GM19351 (cell line): ENCODE data around the gene CD6.

Experiments
- ATAC-seq: cut with Tn5 transposase; IDR thresholded peaks from one replicate; pipeline ENCODE4 v1.9.1; 2021; ENCODE audit warnings: mild to moderate bottlenecking, moderate library complexity; ENCODE audit not compliant: unreplicated experiment

The CD6 gene

DNA sequence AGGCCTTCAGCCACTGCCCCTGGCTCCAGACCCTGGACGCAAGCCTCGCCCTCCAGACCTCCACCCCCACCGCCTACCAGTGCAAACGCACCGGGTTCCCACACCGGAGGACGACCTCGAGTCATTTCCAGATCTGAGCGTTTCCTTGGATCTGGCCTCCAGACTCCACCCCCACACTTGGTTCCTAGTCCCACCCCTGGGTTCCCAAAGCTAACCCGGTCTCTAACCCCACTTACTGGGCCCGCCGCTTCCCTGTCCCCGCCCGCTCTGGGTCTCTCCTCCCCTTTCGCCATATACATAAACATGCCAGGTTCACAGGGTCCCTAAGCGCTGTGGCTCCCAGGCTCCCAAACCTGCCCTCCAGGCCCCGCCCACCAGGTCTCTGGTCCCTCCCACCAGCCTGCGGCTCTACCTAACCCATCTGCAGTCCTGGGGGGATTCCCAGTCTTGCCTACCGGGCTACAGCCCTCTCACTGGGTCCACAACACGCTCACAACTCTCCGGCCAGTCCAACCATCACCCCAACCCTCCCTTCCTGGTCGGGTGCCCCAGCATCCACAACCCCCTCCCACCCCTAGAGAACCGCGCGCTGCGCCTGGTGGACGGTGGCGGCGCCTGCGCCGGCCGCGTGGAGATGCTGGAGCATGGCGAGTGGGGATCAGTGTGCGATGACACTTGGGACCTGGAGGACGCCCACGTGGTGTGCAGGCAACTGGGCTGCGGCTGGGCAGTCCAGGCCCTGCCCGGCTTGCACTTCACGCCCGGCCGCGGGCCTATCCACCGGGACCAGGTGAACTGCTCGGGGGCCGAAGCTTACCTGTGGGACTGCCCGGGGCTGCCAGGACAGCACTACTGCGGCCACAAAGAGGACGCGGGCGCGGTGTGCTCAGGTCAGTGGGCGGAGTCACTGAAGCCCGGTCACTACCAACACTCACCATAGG is 36.7 kb downstream of the CD6 start:
- no peak for ATAC-seq

DNA sequence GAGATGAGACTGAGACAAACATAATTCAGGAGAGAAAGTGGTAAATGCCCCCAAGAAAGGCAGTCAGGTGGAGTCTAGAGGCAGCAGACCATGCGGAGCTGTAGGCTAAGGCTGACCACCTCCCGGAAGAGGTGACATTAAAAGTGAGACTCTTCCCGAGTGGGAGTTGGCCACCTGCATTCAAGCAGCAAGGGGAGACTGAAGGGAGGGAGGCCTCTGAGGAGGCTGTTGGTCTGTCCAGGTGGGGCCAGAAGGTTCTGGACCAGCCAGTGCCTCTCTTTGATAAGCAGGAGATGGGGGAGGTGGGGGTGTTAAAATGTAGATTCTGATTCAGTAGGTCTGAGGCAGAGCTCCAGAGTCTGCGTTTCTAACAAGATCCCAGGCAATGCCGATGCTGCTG is 37.5 kb downstream of the CD6 start:
- ATAC-seq = no peak

DNA sequence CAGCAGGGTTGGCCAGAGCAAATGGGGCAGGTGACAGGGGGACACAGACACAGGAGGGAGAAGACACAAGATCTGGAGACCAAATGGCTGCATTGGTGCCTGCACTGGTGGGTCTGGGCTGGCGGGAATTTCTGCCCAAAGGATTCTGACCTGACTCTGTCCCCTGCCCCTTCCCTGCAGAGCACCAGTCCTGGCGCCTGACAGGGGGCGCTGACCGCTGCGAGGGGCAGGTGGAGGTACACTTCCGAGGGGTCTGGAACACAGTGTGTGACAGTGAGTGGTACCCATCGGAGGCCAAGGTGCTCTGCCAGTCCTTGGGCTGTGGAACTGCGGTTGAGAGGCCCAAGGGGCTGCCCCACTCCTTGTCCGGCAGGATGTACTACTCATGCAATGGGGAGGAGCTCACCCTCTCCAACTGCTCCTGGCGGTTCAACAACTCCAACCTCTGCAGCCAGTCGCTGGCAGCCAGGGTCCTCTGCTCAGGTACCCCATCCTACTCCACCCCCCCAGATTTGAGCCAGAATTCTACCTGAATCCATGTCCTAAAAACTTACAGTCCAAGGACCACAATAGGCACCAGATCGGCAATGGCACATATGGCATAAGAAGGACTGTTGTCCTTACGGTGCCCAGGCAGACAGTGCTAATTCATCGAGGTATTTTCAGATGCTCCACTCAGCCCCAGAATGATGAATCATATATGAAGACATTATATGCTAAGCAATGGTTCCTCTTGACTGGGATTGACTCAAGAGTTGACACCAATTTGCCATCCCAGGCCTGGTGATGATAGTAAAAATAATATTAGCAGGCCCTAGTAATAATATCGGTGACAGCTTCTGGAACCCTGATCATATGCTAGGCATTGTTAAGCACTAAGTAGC is 38.2 kb downstream of the CD6 start:
- no peak for ATAC-seq

DNA sequence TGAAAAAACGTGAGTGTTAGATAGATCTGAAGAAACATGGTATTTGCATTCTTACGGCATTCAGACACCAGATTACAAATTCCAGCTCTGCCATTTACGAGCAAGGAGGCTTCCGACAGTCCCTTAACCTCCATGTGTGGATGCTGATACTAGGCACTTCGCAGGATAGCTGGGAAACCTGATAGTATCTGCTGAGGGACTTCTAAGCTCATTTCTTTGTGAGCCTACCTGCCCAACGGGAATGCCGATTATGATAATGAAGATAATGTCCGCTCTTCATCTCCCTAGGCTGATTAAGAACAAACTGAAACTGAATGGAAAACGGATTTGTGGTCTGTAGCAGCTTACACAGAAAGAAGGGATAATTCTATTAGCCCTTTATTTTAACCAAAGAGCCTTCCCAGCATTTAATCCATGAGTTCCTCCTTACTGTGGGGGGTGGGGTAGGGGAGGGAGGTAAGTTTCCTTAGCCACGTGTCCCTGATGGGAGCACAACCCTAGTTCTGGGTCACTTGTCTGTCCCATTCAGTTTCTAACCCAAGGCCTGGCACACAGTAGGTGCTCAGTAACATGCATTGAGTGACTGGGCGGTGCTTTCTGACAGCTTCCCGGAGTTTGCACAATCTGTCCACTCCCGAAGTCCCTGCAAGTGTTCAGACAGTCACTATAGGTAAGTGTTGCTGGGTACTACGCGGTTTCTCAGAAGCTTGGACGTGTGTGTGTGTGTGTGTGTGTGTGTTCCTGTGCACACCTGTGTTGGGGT is 39.2 kb downstream of the CD6 start:
- ATAC-seq = no peak

DNA sequence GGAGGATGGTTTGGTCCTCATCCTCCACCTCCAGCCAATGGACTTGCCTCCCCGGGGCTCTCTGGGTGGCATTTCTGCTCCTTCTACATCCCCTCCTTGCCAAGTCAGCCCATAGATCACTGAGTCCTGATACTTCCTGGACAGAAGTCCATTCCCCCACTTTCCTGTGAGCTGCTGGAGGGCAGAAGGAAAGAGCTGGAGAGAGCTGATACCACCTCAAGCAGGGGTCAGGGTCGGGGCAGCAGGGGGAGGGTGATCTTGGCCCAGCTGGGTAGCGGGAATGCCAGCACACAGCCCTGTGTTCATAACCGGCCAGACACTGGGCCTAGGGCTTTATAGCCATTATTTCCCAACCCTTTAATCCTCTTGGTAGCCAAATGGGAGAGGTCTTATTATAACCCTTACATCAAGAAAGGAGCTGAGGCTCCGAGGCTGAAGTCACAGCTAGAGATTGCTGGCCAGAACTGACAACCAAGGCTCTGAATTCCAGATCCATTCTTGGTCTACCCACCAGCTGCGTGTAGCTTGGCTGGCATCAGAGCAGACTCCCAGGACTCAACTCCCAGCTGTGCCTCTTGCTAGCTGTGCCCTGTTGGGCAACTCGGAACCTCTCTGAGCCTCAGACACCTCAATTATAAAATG is 39.9 kb downstream of the CD6 start:
- no peak for ATAC-seq

DNA sequence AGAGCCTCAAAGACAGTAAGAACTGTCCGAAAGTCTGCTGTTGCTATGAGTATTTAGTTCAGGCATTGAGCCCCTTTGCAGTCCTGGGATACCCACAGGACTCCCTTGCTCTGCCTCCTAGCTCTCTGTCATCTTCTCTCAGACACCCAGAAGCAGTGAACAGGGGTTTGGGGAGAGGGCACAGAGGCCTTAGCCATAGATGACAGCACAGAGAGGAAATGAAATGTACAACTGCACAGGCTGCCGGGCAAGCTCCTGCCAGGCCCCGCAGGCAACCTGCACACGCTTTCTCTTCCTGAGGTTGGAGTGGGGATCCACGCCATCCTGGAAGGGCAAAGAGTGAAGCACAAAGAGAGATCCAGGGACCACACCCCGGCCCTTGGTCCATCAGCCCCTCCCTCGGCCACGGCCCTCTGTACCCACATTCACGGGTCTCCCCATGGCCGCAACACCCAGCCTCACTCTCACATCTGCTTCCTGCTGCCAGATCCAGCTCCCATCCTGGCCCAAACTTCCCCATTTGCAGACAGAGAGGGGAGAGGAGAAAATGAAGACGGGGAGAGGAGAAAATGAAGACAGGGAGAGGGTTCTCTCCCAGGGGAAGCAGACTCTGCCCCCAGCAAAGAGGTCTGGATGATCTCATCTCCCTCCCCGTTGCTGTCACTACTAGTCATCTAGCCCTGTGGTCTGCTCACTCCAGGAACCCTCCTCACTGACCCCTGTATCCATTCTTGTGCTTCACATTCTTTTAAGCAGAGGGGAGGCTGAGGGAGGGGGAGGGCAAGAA is 40.7 kb downstream of the CD6 start:
- no peak for ATAC-seq

DNA sequence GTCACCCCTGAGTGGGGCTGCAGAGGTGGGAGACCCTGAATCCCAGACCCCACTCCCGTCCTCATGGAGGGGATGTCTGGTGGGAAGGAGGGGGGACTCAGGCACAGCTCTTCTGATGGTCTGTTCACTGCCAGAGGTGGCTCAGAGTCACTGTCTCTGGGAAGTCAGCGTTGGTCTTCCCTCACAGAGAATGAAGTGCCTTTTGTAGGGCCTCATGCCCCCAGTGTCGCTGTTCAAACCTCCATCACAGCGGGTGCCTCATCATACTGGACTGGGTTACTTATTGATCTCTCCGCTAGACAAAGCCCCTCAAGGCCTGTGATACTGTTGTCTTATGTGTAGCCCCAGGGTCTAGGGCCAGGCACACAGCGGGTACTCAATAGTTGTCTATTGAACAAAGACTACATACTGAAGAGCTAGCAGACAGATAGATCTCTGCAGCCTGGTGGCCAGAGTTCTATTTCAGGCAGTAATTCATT is 41.3 kb downstream of the CD6 start:
- ATAC-seq = no peak

DNA sequence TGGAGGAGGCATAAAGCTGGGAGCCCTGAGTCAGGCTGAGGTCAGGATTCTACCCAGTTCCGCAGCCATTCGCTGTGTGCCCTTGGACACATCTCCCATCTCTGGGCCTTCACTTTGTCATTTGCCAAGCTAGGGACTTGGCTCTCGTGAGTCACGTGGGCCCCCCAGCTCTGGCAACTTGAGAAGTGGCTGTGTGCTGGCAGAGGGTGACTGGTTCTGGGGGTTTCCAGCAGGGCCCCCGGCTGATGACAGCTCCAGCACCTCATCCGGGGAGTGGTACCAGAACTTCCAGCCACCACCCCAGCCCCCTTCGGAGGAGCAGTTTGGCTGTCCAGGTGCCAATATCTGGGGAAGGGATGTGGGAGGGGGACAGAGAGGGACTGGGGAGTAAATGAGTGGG is 46.6 kb downstream of the CD6 start:
- ATAC-seq = no peak

DNA sequence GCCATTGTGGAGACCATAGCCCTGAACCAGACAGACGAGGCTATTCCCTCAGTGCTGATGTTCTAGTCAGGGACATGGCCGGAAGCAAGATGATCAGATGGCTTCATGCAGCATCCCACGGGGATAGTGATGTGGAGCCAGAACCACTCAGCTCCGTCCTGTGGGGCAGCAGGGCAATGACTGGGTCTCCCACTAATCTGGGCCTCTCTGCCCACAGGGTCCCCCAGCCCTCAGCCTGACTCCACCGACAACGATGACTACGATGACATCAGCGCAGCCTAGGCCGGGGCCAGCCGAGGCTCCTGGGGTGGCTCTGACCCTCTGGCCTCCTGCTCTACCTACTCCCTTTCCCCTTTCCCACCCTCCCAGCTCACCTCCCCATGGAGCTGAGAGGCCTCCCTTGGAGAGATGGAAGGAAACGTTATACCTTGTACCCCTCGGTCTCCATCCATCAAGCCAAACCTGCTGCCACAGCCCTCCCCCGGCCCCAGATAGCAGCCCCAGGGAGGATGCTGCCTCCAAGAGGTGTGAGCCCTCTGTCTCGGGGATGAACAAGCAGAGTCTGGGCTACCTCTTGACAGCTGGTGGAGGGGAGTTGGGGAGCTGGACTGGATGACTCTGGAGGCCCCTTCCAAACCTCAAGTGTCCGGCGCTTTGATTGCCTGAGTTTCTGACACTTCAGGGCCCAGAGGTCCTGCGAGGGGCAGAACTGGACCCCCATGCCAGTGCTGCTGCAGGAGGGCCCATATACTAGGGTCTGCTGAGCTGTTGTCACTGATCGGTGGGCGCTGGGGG is 47.8 kb downstream of the CD6 start:
- ATAC-seq = no peak

DNA sequence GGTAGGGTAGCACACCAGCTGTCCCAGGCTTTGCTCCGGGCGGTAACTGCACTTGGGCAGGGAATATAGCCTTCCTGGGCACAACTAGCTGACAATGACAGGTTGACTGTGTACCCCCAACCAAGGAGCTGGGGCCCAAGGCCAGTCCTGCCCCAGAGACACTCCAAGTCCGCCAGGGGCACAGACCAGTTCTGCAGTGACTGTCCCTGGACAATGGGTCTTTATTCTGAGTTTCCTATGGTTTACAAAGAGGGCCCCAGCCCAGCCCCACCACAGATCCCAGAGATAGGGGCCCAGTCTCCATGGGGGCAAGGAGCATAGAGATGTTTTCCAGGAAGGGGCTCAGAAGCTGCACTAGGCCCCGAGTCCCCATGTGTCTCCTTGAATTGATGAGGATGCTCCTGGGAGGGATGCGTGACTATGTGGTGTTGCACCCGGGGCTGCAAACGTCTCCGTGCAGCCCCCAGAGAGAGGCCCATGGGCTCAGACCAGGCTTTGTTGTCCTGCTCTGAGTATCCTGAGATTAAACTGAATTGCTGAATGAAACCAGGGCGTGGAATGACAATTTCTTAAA is 48.4 kb downstream of the CD6 start:
- no peak for ATAC-seq

DNA sequence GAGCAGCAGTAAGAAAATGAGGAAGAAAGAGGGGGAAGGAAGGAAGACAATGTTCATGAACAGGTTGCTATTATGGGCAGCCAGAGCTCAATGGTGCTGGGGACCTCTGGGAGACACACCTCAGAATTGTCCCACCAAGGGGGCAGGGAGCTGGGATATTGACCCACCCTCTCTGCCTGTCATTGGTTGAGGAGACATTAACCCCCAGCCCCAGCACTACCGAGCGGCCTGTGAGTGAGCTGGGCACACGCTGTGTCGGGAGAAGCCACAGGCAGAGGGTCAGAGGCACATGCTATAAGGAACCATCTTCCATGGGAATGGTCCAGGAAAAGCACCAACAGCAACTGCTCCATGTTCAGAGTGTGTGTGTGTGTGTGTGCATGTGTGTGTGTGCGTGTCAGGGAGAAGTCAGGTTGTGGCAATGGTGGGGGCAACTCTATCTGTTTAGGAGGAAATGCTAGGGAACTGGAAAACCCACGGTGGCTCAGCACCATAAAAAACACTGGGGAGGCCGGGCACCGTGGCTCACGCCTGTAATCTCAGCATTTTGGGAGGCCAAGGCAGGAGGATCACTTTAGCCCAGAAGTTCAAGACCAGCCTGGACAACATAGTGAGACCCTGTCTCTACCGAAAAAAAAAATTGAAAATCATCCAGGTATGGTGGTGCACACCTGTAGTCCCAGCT is 49.2 kb downstream of the CD6 start:
- ATAC-seq = no peak

DNA sequence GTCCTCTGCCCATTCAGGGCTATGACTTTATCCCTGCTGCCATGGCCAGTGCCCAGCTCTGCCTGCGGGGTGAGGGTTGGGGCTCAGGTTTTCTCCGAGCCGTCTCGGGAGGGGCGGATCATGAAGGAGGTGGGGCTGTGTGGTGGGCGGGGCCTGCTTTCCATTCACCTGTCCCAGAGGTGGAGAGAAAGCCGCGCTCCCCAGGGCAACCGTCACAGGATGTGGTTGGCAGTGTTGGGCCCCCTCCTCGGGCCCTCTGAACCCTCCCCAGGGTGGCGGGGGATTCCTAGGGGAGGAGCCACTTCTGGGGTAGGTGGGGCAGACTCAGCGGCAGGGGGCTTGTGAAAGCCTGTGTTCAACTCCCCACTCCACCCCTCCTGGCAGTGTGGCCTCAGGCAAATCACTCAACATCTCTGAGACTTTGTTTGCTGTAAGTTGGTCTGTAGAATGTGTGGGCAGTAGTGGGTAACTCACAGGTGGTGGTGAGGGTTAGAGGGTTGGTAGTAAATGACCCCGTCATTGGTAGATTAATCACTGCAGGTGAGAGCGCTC is 50.3 kb downstream of the CD6 start:
- no peak for ATAC-seq

DNA sequence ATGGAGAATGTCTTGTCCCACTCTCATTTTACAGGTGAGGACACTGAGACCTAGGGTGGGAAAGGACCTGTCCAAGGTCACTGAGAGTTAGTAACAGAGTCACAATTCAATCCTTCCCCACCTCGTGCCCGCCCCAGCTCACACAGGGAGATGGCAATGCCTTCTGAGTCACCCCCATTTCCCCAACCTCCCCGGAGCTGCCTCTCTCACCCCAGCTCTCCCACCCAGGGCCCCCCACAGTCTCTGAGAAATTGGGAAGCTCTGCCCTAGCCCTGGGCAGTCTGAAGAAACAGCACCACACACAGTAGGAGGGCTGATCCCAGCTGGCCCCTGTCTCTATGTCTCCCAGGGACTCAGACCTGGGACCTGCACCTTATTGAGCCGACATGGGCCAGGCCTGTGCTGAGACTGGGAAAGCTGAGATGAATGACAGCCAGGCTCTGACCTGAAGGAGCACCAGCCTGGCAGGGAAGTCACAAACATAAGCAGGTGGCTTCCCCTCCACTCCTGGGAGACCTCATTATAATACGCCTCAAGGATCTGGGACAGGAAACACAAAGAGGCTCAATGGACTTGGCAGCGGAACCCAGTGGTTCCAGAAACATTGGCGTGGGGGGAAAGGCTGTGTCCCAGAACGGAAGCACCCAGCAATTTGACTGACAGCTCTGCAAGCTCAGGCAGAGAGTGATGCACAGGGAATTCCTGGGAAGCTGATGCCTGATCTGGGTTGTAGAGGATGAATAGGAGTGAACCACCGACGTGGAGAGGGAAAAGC is 51.0 kb downstream of the CD6 start:
- ATAC-seq = no peak

DNA sequence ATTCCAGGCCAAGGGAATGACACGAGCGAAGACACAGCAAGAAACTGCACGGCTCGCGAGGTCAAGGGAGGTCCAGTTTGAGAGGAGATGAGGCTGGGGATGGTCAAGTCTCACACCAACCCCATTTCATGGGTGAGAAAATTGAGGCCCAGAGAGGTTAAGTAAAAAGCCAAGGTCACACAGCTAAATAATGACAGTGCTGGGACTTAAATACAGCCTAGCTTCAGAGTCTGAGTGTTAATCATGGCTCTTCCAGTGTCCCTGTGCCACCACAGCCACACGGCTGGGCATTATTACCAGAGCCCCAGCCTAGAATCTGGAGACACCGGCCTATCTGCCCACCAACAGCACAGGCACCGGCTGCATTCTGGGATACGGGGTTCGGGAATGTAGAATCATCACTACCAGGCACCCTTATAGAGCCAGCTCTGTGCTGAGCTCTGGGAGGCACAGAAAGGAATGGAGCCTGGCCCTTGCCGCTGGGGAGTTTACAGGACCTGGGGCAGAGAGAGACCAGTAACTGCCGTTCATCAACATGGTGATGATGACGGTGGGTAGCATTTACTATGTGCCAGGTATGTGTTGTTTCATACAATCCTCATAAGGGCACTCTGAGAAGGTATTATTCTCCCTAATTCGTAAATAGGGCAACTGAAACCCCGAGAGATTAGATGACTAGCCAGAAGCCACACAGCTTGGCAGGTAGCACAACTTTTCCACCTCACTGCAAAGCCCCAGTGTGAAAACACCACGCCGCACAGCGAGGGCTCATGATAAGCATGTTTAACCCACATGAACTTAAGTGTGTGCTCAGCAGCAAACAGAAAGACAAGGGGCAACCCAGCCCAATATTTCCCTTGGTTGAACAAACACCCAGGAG is 51.8 kb downstream of the CD6 start:
- ATAC-seq = no peak

DNA sequence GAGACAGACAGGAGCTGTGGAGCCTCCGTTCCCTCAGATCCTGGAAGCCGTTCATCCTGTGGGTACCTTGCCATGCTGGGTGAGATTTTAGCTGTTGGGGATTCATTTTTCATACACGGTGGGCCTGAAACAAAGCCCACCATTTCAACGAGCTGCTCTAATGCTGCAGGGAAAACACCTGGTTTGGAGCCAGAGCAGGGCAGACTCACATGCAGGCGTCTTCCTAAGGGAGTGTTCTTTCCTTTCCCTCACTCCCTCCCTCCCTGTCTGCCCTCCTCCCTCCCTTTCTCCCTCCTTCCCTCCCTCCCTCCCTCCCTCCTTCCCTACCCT is 52.5 kb downstream of the CD6 start:
- no peak for ATAC-seq
